ENCODE data around the gene NOS1AP.

NOS1AP gene

DNA sequence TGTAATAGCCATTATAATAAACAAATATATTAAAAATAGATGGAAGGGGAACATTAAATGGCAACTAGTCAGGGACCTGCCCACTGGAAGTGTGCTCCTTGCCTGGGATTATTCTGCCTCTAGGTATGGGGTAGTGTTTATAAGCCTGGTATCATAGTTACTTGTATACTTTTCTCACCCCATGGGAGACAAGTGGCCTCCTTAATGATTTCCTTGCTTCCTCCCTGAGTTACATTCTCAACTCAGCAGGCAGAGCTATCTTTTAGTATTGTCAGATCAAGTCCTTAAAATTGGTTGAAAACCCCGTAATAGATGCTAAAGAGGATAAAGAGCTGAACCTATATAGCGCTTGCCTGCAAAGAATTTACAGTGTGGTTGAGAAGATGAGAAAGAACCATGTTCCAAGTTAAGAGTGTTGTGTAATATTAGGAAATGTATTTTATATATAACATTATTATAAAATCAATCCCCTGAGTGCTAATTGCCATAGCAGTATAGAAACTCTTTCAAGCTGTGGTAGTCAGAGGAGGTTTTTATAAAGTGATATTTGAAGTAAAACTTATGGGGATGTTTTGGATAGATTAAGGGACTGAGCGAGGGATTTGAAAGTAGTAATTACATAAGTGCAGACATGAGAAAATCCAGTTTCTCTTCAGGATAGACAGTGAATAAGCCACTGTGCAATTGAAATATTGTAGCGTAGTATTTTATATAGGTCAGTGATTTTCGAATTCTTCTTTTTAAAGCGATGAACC is 200.7 kb downstream of the NOS1AP start:
- DNase-seq = no peak

GRCh38 chr1:162271972-162272371 is 202.5 kb downstream of the NOS1AP start:
- DNase-seq = no peak

DNA sequence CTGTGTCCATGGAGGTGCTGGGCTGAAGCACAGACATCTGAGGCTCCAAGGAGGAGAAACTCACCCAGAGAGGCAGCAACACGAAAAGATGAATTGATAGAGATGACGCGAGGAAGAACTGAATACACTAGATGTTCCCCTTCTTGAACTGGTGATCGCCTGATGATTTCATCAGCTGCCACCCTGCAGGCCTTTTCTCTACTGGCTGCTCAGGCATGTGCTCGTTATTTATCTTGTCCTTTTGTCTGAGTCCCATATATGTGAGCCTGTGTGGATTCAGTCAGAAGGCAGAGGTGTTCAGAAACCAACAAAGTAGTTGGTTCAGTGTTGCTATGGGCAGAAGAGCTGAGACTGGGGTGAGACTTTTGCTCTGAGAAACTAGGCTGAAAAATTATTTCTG is 202.9 kb downstream of the NOS1AP start:
- DNase-seq = no peak

- no peak for DNase-seq
Measured at GRCh38 chr1:162275622-162276175, 206.2 kb downstream of the NOS1AP start.

- DNase-seq = no peak
Measured at GRCh38 chr1:162276493-162276892, 207.0 kb downstream of the NOS1AP start.

GRCh38 chr1:162279136-162279498 is 209.6 kb downstream of the NOS1AP start:
- DNase-seq = no peak

- no peak for DNase-seq
Measured at GRCh38 chr1:162281426-162281825, 211.9 kb downstream of the NOS1AP start.

GRCh38 chr1:162283657-162284056 is 214.2 kb downstream of the NOS1AP start:
- no peak for DNase-seq

DNA sequence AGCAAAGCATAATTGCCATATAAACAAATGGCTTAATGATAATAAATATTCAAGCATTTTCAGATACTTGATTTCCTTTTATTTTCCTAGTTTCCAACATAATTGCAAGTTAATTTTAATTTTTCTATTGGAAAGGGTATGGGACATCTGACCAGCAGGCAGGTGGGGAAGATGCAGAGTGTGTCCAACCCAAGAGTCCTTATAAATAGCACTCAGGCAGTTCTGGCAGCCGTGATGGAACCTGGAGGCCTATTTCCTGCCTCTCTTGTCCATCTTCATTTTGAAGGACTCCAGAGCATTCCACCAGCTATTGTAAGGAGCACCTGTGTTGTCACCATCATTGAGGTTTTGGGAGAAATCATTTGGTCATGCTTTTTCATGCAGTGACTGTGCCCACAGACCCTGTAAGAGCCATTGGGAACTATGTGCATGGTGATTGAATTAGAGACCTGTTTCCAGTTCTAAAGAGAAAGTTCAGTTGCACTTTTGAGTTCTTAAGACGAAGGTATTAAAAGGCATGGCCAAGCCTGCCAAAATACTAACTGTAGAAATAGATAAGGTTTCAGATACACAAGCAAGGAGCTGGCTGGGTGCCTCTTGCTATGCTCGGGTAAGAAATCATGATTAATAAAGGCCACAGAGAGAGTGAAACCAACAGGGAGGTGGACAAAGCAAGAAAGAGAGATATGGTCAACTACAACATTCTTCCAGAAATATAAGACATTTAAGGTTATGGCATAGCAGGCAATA is 214.9 kb downstream of the NOS1AP start:
- no peak for DNase-seq

DNA sequence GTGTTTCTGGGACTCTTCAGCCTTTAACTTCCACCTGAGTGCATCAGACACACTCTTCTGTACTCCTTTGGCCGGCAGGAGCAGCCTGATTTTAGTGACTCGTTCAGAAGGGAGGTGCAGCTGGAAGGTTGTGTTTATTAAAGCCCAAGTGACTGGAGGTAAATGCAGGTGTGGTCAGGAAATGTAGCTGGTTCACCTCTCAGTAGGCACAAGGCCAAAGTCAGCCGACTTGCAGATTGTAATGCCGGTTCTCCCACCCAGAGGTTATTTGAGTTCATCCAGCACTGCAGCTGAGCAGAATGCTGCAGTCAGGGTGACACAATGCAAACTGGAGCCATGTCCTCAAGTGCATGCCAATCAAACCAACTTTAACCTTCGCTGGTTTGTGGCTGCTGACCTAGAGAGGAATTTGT is 215.7 kb downstream of the NOS1AP start:
- DNase-seq = no peak

GRCh38 chr1:162291000-162291399 is 221.5 kb downstream of the NOS1AP start:
- DNase-seq = no peak

GRCh38 chr1:162292422-162292849 is 222.9 kb downstream of the NOS1AP start:
- no peak for DNase-seq

GRCh38 chr1:162293073-162293692 is 223.7 kb downstream of the NOS1AP start:
- no peak for DNase-seq

GRCh38 chr1:162294015-162294414 is 224.5 kb downstream of the NOS1AP start:
- DNase-seq = no peak

GRCh38 chr1:162297208-162297607 is 227.7 kb downstream of the NOS1AP start:
- no peak for DNase-seq

DNA sequence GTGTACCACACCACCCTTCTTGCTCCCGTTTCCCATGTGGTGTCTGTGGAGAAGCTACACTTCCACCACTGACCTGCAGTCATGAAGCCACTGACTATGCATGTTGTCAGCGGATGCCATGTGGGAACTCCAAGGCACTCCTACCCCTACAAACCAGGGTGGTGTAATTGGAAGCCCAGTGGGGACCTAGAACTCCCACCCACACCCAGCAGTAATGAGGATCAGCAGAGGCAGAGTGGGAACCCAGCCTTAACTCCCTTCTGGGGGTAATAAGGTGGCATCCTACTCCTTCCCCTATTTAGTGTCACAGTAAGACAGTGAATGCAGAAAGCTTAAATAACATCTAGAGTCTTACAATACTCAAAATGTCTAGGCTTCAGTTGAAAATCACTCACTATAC is 228.8 kb downstream of the NOS1AP start:
- no peak for DNase-seq

- no peak for DNase-seq
Measured at GRCh38 chr1:162299018-162299417, 229.5 kb downstream of the NOS1AP start.

- no peak for DNase-seq
Measured at GRCh38 chr1:162300057-162300917, 230.8 kb downstream of the NOS1AP start.

DNA sequence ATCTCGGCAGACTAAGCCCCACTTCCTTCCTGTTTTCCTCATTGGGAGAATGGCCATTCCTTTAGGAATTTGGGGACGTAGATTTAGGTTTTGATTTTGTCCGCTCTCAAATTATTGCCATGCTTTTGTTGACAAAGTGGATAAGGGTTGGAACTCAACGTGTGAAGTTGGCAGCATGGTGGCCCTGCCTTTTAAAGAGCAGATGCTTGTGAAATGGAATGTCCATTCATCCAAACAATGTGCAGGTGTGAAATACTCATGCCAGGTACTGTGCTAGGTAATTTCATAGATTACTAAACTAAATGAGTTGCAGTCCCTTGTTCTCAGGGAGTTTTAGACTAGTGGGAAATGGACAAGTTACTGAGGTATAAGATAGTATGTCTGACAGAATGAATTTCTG is 232.2 kb downstream of the NOS1AP start:
- no peak for DNase-seq

DNA sequence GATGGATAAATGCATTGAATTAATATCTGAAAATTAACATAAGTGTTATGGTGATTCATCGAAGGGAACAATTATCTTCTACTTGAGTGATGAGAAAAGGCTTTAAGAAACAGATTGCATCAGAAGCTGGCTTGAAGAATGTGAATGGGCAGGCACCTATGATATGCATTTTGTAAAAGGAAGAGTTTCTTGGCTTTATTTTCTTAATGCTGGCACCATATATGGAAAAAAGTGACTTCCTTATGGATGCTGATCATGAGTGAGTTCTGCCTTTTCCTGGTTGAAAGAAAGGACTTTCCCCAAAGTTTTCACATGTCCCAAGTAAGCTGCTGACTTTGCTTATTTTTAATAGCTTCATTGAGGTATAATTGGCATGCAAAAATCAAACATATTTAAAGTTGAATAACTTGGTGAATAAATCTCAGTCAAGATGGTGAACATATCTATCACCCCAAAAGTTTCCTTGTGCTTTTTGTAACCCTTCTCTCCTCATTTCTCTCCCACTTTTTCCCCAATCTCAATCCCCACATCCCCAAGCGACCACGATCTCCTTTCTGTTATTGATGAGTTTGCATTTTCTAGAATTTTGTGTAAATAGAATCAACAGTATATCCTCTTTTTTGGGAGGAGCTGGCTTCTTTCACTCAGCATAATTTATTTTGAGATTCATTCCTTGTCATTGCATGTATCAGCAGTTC is 233.0 kb downstream of the NOS1AP start:
- no peak for DNase-seq

- no peak for DNase-seq
Measured at GRCh38 chr1:162303004-162303344, 233.5 kb downstream of the NOS1AP start.

- no peak for DNase-seq
Measured at GRCh38 chr1:162304736-162305135, 235.2 kb downstream of the NOS1AP start.
